HG02642 (cell line): ENCODE measurements around the gene NME7.

ENCODE experiments used
- ATAC-seq: cut with Tn5 transposase; IDR thresholded peaks from one replicate; pipeline ENCODE4 v1.9.1; 2021; ENCODE audit warnings: mild to moderate bottlenecking; ENCODE audit not compliant: unreplicated experiment, poor library complexity

The NME7 gene

DNA sequence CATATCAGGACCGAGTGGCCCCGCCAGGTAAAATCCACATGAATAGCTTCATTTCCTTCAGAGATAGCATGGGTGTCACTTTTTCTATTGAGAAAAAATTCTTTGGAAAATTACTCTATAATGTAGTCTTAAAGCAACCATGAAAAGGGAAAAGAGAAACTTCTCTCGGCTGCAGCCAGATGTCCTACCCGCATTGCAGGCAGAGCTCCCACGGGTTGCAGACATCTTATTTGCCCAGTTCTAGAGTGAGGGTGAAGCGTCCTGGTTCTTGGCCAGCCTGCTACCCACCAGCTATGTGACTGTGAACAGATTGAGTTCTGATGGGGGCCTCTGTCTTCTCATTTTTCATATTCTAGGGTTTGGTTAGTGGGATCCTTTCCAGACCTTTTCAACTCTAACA is 256.1 kb downstream of the NME7 start:
- no peak for ATAC-seq

DNA sequence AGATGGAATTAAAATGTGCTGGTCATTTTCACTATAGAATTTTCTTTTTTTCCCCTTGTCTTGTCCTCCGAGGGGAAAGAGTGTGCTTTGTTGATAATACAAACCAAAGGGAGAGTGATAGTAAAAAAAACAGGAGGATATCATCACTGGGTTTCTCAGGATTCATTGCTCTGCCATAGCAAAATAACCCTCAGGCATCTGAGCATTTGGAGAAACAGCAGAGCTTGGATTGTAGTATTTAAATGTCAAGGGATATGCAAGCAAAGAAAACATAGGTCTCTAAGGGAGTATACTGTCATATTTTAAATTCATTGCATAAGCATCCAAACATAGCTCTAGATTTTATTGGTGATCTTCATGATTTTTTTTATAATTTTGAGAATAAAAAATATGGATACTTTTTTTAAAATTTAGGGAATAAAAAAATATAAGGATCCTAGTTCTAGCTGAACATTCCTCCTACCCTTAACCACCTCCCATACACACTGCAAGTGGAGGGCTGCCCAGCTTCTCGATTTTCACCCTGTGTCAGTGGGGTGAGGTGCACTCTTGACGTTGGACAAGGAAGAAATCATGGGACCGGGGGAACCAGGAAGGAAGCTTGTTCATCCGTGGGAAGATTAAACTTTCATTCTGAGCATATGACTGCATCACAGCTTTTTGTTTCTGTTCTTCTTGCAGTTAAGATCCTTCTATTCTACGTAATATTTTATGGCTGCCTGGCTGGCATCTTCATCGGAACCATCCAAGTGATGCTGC is 256.7 kb downstream of the NME7 start:
- no peak for ATAC-seq

DNA sequence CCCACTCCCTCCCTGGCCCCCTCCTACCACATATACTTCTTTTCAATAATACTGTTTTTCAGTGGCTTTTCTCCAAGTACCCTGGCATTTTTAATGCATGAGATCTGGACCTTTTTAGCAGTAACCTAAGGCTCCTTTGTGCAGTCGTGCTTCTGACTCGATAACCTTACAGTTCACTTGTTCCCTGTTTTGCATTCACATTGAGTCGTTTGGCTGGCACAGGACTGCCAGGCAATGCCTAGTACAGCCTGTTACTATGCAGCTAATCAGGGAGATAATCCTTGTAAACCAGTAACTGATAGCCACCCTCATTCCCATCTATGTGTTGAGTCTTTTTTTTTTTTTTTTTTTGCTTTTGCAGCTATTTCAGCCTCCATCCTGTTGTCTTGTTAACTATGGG is 257.4 kb downstream of the NME7 start:
- no peak for ATAC-seq

DNA sequence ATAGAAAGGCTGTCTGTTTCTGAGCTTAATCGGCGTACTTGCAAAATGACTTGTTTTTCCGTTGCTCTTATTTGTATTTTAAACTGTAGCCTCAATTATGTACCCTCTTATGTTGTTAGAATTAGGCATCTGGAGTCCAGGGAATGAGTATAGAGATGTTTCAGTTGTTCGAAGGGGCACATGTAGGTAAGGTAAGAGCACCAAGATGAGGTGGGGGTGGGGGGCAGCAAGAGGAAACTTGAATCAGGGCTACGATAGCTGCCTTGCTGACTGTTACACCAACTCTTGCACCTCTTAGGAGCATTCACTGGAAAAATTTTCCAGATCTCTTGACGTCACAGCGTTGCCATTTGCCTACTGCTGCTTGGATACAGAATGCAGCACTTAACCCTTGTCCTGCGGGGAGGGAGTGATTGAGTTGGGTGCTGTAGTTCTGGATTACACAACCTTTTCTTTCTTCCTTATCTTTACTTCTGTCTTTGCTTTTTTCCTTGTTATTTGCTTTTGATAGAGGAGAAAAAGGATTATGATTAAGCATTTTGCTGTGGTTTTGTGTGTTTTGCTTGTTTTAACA is 257.9 kb downstream of the NME7 start:
- ATAC-seq, result no peak

DNA sequence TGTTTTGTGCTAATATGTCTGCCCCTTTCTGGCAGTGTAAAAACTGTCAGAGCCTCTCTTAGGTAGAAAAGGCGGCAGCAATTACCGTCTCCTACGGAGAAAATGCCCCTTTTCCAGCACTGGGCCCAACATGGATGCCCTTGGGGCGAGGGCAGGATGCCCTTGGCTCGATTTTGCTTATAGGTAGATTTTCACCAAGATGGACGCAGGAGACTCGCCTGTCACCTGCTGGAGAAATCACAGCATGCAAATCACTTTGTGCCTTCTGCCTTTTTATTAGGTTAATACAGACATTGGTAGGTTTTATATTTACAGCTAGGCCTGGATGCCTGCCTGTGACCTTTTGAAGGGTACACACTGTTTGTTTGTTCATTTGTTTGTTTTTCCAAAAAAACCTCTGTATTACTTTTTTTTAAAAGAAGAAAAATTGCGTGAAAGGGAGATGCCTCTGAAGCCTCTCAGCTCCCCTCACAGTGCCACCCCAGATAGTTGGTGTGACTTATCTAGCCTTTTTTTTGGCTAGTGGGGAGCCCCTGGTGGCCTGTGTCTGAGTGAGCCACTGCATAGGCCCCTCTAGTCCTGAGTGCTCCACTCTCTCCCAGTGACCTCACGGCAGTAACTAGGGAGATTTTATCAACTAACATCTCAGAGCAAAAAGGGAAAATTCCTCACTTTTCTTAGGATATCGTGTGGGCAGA is 258.6 kb downstream of the NME7 start:
- no peak for ATAC-seq

DNA sequence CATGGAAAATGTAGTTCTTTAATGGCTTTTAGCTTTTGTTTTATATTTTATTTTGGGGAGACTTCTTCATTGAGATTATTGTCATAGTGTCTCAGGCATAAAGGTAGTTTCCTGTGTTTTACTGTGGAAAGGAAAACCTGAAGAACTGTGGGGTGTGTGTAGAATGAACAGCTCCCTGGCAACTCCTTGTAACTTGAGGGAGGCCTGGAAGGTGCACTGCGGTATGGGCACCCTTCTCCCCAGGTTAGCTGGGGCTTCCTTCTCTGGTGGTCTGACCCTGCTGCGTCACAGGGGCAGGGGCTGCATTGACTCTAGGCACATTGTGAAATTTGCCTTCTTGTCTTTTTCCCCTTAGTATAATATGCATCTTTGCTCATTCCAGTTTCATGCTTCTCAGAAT is 259.4 kb downstream of the NME7 start:
- ATAC-seq, result no peak

DNA sequence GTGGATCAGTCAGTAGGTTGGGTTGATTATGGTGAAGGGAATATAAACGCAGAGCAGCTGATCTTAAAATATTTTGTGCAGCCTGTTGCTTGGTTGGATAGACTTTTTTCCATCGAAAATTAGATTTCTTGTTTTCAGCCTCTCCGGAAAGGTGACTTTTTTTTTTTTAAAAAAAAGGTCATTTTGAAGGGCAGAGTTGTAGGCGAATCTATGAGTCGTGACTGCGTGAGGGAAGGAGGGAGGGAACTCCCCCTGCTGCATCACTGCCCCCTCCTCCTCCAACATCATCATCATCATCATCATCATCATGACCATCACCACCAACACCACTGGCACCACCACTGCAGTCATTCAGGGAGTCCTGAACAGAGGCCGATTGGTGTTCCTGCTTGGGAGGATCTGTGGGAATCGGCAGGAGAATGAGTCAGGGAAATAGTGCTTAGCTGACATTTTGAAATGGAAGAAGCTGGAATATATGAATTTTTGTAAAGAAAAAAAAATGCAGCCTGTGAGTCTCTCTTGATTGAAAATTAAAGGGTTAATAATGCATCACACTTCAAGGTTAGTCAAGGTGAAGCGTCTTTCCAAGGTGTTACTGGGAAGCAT is 259.9 kb downstream of the NME7 start:
- ATAC-seq, result no peak

DNA sequence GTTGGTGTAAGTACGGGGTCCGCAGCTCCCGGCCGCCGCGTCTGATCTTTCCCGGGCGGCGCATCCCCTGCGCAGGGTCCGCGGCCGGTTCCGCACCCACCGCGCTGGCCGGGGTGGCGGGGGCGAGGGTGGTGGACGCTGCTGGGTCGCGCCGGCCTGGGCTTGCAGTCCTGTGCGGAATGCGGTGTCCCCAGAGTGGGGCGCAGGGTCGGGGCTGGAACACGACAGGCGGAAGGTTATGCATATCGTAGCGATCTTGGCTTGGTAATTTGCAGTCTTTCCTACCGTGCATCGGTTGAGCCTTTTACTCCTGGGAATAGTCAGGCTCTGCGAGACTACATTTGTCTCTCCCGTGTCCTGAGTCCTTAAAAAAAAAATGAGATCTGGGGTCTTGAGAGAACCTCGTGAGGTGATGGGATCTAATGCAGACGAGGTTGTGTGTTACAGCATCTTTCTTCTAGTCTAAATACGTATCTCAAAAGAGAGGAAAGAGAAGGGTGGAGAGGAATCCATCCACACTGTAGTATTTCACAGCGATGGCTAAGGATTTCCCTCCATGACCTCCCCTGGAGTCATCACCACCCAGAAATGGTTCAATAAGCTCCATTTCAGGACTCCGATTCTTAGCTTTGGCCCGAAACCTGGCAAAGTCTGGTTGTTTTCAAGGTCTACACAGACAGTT is 260.5 kb downstream of the NME7 start:
- peak; percentile 3 for ATAC-seq

DNA sequence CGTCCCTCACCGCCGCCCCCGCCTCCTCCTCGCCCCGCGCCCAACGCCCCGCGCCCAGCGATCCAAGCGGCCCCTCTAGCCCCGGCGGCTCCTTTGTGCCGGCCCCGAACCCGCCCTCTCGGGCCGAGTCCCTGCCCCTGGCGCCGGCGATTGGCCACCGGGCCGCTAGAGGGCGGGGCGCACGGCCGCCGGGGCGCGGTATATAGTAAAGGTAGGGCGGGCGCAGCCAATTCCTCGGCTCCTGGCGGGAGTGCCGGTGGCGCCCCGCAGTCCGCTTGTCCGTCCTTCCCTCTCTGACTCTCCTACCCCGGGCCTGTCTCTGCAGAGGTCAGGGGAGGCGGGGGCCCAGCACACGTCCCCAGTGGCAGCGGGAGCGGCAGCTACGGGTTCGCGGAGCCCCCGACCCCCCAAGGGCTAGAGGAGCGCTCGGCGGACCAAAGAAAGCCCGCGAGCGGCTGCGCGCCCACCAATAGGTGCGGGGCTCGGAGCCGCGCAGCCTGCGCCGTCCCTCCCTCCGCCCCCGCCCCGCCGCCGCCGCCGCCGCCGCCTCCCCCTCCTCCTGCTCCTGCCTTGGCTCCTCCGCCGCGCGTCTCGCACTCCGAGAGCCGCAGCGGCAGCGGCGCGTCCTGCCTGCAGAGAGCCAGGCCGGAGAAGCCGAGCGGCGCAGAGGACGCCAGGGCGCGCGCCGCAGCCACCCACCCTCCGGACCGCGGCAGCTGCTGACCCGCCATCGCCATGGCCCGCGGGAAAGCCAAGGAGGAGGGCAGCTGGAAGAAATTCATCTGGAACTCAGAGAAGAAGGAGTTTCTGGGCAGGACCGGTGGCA is 261.3 kb downstream of the NME7 start, which contains the start of gene ATP1B1:
TSS of gene ATP1B1 (plus strand) at position 596 of the 826 bp plus-strand sequence. CDS start at position 736, 140 bp downstream.
- peak; percentile 95 for ATAC-seq

DNA sequence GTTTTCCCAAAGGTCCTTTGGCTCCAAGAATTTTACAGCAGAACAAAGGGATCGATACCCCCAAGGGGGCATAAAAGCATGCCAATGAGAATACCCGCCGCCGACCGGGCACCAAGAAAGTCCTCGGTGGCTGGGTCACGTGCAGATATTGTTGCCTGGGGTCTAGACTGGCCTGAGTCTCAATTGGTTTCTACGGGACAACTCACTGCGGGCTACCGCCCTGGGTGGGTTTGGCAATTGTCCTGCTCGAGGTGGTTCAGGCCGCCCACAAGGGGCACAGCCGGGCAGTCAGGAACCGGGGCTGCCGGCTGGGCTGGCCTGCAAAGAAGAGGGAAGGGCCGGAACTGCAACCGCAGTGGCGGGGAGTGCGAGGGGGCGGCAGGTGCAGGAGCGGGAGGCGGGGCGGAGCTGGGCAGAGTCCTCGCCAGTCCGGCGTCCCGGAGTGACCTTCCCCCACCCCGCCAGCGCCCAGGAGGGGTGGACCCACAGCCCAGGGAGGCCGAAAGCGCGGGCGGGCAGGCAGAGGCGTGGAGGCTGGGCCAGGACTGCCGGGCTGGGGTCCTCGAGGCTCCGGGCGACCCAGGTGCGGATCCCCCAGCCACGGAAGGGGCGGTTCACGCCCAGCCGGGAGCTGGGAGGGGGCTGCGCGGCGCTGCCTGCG is 262.0 kb downstream of the NME7 start:
- peak; percentile 42 for ATAC-seq

DNA sequence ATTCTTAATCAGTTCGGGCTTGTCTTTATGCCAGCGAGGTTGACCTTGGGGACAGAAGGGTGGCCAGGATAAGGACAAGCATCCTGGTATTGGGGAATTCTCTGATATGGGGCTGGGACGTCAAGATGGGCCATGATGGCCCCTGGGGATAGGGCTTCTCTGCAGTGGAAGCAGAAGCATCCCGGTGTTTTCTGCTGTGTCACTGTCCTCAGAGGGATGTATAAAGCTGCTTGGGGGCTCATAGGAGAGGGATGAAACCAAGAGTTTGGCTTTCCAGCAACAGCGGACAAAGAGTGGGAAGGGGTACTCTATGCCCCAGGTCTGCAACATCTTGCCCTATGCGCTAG is 262.5 kb downstream of the NME7 start:
- no peak for ATAC-seq

DNA sequence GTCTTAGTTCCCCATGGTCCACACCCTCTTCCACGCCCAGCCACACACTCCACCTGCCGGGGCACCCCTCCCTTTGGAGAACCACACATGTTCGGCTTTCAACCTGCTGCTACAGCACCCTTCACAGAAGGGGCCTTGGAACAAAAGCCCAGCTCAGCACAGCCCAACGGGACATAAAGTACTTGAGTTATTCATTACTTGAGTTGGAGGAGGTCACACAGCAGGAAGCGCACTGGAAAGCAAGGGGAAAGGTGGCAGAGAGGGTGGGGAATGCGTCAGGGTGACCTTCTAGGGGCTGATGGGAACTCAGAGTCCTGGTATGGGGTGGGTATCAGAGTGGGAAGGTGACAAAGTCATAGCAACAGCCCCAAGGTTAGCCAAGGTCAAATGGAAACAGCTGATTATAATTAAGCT is 264.1 kb downstream of the NME7 start:
- ATAC-seq, result no peak

DNA sequence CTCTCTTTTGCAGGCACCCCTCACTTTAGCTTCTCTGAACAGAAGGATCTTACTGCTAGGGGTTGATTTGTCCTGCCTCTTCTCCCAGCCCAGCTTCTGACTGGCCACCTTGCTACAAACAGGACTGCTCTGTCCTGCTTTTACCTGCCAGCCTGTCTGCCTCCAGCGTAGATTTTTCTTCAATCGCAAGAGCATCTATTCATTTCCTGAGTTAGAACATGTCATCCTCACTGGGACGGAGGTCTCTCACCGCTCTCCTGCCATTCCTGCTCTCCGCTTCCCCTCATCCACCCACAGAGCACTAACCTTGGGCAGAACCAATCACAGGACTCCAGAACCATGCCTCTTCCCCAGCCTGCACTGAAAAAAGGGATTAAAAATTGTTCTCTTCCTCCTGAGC is 264.6 kb downstream of the NME7 start:
- no peak for ATAC-seq

DNA sequence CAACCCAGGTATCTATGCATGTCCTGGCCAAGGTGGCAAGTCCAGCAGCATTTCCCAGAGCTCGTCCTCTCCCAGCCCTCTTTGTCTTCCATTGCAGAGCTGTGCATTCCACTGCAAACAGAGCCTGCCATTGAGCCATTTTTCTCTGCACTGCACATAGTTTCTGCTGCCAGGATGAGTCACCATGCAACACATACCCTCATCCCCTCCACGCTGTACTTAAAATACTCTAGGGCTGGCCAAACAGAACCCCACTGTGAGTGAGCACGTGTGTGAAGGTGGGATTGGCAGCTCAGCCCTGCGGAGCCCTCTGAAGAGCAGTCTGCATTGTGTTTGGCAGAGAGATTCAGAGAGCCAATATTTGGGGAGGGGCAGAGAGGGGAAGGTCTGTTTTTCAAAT is 265.0 kb downstream of the NME7 start:
- no peak for ATAC-seq

DNA sequence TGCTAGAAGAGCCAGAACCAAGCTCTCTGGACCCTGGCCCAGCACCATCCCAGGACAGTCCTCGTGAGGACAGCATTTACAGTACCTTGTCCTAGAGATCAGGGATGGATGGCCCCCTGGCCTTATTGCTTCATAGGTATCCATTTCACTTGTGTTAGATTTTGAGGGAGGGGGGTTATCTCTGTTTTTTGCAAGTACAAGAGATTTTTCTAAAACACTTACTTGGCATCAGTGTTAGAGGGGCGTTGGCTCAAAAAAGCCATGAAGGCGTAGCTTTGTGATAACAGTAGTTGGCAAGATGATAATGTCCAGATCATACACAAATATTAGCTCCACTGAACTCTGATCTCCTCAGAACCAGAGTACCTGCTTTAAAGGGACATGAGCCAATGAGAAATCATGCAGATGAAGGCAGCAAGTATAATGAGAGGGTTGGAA is 266.9 kb downstream of the NME7 start:
- ATAC-seq, result no peak

DNA sequence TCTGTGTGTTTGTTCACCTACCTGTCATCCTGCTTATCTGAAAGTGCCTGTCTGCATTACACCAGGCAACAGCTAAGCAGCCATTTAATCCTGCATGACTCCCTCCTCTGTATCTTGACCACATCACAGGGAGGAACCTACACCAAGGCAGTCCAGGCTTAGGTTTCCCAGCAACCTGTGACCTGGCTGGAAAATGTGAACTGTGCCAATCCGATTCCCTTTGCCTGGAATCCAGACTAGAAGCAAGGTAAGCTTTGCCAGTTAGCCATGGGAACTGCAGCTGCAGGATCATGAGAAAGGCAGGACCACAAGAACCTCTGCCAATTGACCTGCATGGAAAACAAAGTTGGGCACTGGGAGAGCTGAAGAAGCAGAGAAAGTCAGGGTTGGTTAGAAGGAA is 267.4 kb downstream of the NME7 start:
- no peak for ATAC-seq

DNA sequence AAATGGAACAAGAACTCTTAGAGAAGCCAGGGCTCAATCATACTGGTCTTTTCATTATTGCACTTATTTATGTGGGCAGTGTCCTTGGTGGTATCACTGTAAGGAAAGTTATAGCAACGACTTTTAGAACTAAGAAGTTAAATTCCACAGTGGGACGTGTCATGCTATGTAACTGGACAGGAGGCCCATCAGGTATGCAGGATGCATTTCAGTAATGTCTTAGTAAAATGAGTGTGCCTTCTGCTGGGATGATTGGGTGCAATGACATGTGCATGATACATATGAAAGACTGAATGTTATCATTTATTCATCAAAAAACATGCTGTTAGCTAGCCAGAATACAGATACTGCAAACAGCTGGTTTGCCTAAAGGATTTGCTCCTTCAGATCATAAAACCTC is 268.0 kb downstream of the NME7 start:
- no peak for ATAC-seq

DNA sequence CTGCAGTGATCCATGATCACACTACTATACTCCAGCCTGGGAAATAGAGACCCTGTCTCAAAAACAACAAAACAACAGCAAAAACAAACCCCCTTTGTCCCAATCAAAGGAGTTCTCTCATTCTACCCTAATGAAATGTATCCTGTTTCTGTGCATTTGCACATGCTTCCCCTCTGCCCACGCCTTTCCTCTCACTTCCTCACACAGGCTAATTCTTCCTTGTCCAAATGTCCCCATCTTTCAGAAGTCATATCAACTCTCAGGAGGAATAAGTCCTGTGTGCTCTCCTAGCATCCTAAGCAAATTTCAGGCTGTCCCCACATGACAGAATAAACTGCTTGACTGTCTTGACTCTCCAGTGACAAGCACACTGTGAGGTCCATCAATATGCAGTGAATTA is 269.2 kb downstream of the NME7 start:
- no peak for ATAC-seq

DNA sequence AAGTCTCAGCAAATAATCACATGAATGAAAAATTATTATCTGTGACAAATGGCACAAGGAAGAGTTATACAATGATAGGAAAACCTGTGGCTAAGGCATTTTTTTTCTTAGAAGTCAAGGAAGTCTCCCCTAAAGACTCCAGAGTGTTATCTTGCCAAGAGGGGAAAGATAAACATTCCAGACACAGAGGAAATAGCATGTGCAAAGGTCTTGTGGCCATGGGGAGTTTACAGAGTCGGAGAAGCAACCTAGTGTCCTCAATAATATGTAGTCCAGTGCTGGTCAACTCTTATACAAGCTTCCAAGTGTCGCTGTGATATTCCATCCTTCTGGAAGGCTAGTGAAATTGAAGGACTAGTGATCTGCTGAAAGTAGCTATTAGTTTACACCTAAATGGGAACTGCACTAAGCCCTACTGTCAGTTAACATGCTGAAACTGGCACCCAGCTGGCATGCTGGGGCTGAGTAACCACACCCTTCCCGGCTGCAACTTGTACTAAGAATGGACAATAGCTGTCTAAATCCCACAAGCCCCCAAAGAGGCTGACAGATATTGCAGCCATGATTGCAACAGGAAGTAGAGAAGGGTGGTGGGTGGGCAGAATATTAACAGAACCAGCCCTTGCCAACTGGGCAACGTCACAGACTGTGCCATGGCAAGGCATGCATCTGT is 272.6 kb downstream of the NME7 start:
- ATAC-seq, result no peak
